Karpas-422 (cell line): ENCODE measurements around the gene SPRY4. TPM values are rescaled to one million over a fixed set of nuclear protein-coding genes. Genes with fewer than 3 reads are reported as not detected.
"Not testable (repeated sequence)": the region's sequence is repeated elsewhere in the genome, so short reads cannot be mapped to it uniquely, and the experiment has no call there.

Experiments
- DNase-seq: peaks from one replicate; pipeline ENCODE4 v3.0.0-alpha.2; 2015
- H2AFZ ChIP-seq: fragments of 200-600 bp; sonication (generic); 2 replicates; pipeline ENCODE4 v1.6.1; 2014; ENCODE audit warnings: antibody characterized with exemption, low read length, mixed read lengths
- H3K27ac ChIP-seq: fragments of 200-600 bp; sonication (generic); 2 replicates; pipeline ENCODE4 v1.5.1; 2014; ENCODE audit warnings: mild to moderate bottlenecking, low read length, moderate library complexity
- H3K27me3 ChIP-seq: fragments of 200-600 bp; sonication (generic); 2 replicates; pipeline ENCODE4 v1.6.1; 2014; ENCODE audit warnings: low read length, mixed read lengths
- H3K36me3 ChIP-seq: fragments of 200-600 bp; sonication (generic); 2 replicates; pipeline ENCODE4 v1.6.1; 2014; ENCODE audit warnings: low read length, mixed read lengths; ENCODE audit not compliant: insufficient read depth
- H3K4me1 ChIP-seq: fragments of 200-600 bp; sonication (generic); 2 replicates; pipeline ENCODE4 v1.6.1; 2014; ENCODE audit warnings: mild to moderate bottlenecking, low read length, mixed read lengths
- H3K4me2 ChIP-seq: fragments of 200-600 bp; sonication (generic); 2 replicates; pipeline ENCODE4 v1.6.1; 2014; ENCODE audit warnings: low read length, low read depth, mild to moderate bottlenecking; ENCODE audit not compliant: poor library complexity, severe bottlenecking
- H3K4me3 ChIP-seq: fragments of 200-600 bp; sonication (generic); 2 replicates; pipeline ENCODE4 v1.5.1; 2014; ENCODE audit warnings: mild to moderate bottlenecking, antibody characterized with exemption, low read length, mixed read lengths
- H3K79me2 ChIP-seq: fragments of 200-600 bp; sonication (generic); 2 replicates; pipeline ENCODE4 v1.6.1; 2014; ENCODE audit warnings: mild to moderate bottlenecking, low read length, mixed read lengths
- H3K9ac ChIP-seq: fragments of 200-600 bp; sonication (generic); 2 replicates; pipeline ENCODE4 v1.6.0; 2014; ENCODE audit warnings: low read length
- H3K9me2 ChIP-seq: fragments of 200-600 bp; sonication (generic), shearing (Covaris generic); replicated peaks from 2 replicates; pipeline ENCODE4 v1.6.0; 2014; ENCODE audit warnings: mild to moderate bottlenecking, low read length, moderate library complexity; ENCODE audit not compliant: insufficient read depth
- H3K9me3 ChIP-seq: fragments of 300-700, 200-600 bp; sonication (generic); 2 replicates; pipeline ENCODE4 v1.6.1; 2014; ENCODE audit warnings: low read length, mixed read lengths
- H4K20me1 ChIP-seq: fragments of 200-600 bp; sonication (generic); 2 replicates; pipeline ENCODE4 v1.6.1; 2014; ENCODE audit warnings: mild to moderate bottlenecking, antibody characterized with exemption, low read length, low read depth; ENCODE audit not compliant: insufficient read depth
- total RNA-seq: library from RNA; depleted of rRNA; stranded (reverse); fragments of >200 nt; shearing (Covaris generic); gene quantifications from 2 replicates; pipeline ENCODE4 v1.2.3, GENCODE V29; 2014; ENCODE audit warnings: low replicate concordance; rRNA removed

SPRY4 gene, protein sequence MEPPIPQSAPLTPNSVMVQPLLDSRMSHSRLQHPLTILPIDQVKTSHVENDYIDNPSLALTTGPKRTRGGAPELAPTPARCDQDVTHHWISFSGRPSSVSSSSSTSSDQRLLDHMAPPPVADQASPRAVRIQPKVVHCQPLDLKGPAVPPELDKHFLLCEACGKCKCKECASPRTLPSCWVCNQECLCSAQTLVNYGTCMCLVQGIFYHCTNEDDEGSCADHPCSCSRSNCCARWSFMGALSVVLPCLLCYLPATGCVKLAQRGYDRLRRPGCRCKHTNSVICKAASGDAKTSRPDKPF
- total RNA-seq = 0.26 and 0.90 TPM in 2 replicates

- H3K4me2 ChIP-seq = peak within 1 kb of the TSS; percentile 97
- 0 out of 2 replicates have a peak, but pooled peaks cover 2% of the 10 kb centered on the region for H4K20me1 ChIP-seq
- H3K9ac ChIP-seq = peak within 1 kb of the TSS; percentile 76
- no peaks in the 10 kb centered on the region for H3K9me3 ChIP-seq
- H3K36me3 ChIP-seq = no peaks in the 10 kb centered on the region
- peak within 1 kb of the TSS; percentile 93 for H2AFZ ChIP-seq
- no peaks in the 10 kb centered on the region for H3K9me2 ChIP-seq
- no peaks in the 10 kb centered on the region for H3K27me3 ChIP-seq
- H3K4me1 ChIP-seq = peaks cover 30% of the 10 kb centered on the region
- H3K79me2 ChIP-seq = no peaks in the 10 kb centered on the region
- DNase-seq = peak; percentile 97
- H3K4me3 ChIP-seq = peak within 1 kb of the TSS; percentile 75
- no peak within 1 kb of the TSS for H3K27ac ChIP-seq
Observed at GRCh38 chr5:142324871-142325724, at the start of gene SPRY4. Gene SPRY4 (minus strand): TSS chr5:142325021. CDS start chr5:142315108, 9,913 bp downstream.

DNA sequence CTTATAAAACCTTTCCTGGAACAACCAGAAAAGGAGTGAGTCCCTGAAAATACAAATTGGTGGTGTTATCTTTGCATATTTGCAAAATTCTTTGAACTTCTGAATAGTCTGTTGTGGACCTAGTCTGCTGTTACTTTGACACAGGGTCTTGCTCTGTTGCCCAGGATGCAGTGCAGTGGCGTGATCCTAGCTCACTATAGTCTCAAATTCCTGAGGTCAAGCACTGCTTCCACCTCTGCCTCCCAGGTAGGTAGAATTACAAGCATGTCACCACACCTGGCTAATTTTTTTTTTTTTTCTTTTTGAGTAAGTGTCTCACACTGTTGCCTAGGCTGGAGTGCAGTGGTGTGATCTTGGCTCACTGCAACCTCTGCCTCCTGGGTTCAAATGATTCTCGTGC lies 43.7 kb upstream of the SPRY4 start:
- no peak for DNase-seq
- Histone ChIP-seq H3K4me1 (peaks cover 6% of the 10 kb centered on the region), H3K9ac (no peak overlapping the region), H3K4me2 (no peak overlapping the region), H4K20me1 (no peaks in the 10 kb centered on the region), H3K36me3 (no peaks in the 10 kb centered on the region), H3K27me3 (no peaks in the 10 kb centered on the region), H3K4me3 (no peak overlapping the region), H3K9me2 (no peaks in the 10 kb centered on the region), H3K27ac (no peak overlapping the region), H3K9me3 (no peaks in the 10 kb centered on the region), H3K79me2 (no peaks in the 10 kb centered on the region), H2AFZ (no peak overlapping the region)

DNA sequence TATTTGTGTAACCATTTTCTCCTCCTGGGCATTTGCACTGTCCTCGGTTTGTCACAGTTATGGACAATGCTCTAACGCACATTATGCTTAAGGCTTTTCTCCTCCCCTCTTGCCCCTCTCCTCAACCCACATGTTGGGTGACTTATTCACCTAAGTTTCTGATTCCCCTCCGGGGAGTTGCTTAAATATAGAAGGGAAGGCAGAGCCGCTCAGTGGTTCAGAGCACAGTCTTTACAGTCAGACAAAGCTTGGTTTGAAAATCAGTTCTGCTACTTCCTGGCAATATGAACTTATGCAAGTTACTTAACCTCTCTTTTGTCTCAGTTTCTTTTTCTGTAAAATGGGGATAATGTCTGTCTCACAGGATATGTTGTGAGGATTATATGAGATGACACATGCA lies 41.2 kb upstream of the SPRY4 start:
- no peak overlapping the region for H3K27ac ChIP-seq
- no peaks in the 10 kb centered on the region for H3K9me2 ChIP-seq
- no peak overlapping the region for H3K4me3 ChIP-seq
- no peaks in the 10 kb centered on the region for H4K20me1 ChIP-seq
- H3K27me3 ChIP-seq = no peaks in the 10 kb centered on the region
- H3K4me2 ChIP-seq = no peak overlapping the region
- no peak overlapping the region for H2AFZ ChIP-seq
- peaks cover 6% of the 10 kb centered on the region for H3K4me1 ChIP-seq
- no peaks in the 10 kb centered on the region for H3K9me3 ChIP-seq
- no peak overlapping the region for H3K9ac ChIP-seq
- H3K36me3 ChIP-seq = no peaks in the 10 kb centered on the region
- no peak for DNase-seq
- no peaks in the 10 kb centered on the region for H3K79me2 ChIP-seq

DNA sequence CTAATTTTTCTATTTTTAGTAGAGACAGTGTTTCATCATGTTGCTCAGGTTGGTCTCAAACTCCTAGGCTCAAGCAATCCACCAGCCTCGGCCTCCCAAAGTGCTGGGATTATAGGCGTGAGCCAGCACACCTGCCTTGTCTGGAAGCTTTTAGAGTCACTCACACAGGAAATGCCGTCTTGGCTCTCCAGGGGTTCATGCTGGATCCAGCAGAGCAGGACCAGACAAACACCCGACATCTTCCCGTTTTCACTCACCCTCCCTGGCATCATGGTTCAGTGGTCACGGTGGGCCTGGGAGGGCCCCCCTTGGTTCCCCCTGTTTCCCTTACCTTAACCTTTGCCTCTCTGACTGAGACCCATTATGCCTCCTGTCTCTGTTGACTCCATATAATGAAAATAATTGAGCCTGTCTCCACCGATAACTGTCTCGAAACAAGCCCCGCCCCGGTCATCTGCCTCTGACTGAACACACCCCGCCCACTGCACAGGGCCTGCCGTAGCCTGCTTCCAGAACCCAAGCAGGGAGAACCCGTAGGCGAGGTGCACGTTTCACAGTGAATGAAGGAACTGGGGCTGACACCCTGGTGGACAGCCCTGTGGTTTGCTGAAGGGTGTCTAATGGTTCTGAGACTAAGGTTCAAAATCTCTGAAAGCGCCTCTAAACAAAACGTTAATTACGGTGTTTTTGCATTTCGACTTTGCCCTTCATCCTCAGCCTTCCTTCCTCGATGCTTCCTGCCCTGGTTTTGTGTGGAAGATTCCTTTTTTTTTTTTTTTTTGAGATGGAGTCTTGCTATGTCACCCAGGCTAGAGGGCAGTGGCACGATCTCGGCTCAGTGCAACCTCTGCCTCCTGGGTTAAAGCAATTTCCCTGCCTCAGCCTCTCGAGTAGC lies 39.7 kb upstream of the SPRY4 start:
- no peaks in the 10 kb centered on the region for H3K27me3 ChIP-seq
- no peaks in the 10 kb centered on the region for H4K20me1 ChIP-seq
- no peak for DNase-seq
- H3K36me3 ChIP-seq = no peaks in the 10 kb centered on the region
- H3K9me2 ChIP-seq = no peaks in the 10 kb centered on the region
- peaks cover 6% of the 10 kb centered on the region for H3K4me1 ChIP-seq
- no peaks in the 10 kb centered on the region for H3K79me2 ChIP-seq
- no peak overlapping the region for H3K9ac ChIP-seq
- peak overlapping the region; percentile 50 for H3K4me2 ChIP-seq
- H3K27ac ChIP-seq = no peak overlapping the region
- peak overlapping the region; percentile 40; the same call in 1 of the 2 replicates for H3K4me3 ChIP-seq
- H2AFZ ChIP-seq = peak overlapping the region; percentile 89
- H3K9me3 ChIP-seq = no peaks in the 10 kb centered on the region

GRCh38 chr5:142363619-142363963 lies 38.8 kb upstream of the SPRY4 start:
- H3K9ac ChIP-seq = no peak overlapping the region

GRCh38 chr5:142362193-142362592 lies 37.4 kb upstream of the SPRY4 start:
- not testable (repeated sequence) for H4K20me1 ChIP-seq, H3K27ac ChIP-seq, DNase-seq, H3K9me2 ChIP-seq, H3K9ac ChIP-seq, H3K9me3 ChIP-seq, H3K4me3 ChIP-seq, H3K79me2 ChIP-seq, H3K4me2 ChIP-seq, H2AFZ ChIP-seq, H3K36me3 ChIP-seq, H3K27me3 ChIP-seq
- peaks cover 11% of the 10 kb centered on the region for H3K4me1 ChIP-seq

More at GRCh38 chr5:142363619-142363963, 38.8 kb upstream of the SPRY4 start:
- H2AFZ ChIP-seq = no peak overlapping the region
- peaks cover 6% of the 10 kb centered on the region for H3K4me1 ChIP-seq
- H3K9me3 ChIP-seq = no peaks in the 10 kb centered on the region
- H3K36me3 ChIP-seq = no peaks in the 10 kb centered on the region
- no peak overlapping the region for H3K4me2 ChIP-seq
- no peaks in the 10 kb centered on the region for H3K27me3 ChIP-seq
- no peak overlapping the region for H3K27ac ChIP-seq
- H3K9me2 ChIP-seq = no peaks in the 10 kb centered on the region
- DNase-seq = no peak
- H4K20me1 ChIP-seq = no peaks in the 10 kb centered on the region
- no peaks in the 10 kb centered on the region for H3K79me2 ChIP-seq
- no peak overlapping the region for H3K4me3 ChIP-seq

DNA sequence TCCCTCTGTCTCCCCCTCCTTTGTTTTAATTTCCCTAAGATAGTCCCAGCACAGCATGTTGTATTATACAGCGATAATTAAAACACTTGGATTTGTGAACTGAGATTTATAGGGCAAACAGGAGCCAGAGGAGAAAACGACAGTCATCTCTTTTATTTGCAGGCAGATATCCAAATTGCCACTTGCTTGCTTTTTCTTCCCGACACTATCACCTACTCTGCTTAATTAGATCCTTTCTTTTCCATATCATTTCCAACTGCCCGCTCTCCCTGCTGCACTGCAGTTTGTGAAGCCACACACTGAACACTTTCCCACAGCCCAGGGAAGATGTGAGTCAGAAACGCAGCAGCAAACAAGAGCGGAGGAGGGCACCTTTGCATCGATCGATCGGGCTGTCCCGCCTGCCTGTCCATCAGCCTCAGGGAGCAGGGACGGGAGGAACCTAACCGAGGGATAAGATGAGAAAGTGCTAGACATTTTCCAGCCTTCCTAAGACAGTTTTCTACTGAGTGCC lies 35.8 kb upstream of the SPRY4 start:
- Histone ChIP-seq H4K20me1 (no peaks in the 10 kb centered on the region), H3K9ac (no peak overlapping the region), H3K36me3 (no peaks in the 10 kb centered on the region), H3K4me1 (peaks cover 20% of the 10 kb centered on the region), H3K9me2 (no peaks in the 10 kb centered on the region), H3K4me3 (no peak overlapping the region), H3K9me3 (no peaks in the 10 kb centered on the region), H3K27ac (no peak overlapping the region), H3K4me2 (no peak overlapping the region), H3K27me3 (0 out of 2 replicates have a peak, but pooled peaks cover 5% of the 10 kb centered on the region), H3K79me2 (no peaks in the 10 kb centered on the region), H2AFZ (no peak overlapping the region)
- no peak for DNase-seq
